Measurements from ENCODE around the gene TNFRSF19. TPM values are rescaled to one million over a fixed set of nuclear protein-coding genes. Genes with fewer than 3 reads are reported as not detected.

TNFRSF19 gene
- total RNA-seq, 1 experiment from 2014 or later: 0.31 TPM

GRCh38 chr13:23636360-23636759, 66.1 kb downstream of the TNFRSF19 start:
- Histone ChIP-seq H3K36me3 (replicated peaks; ENCODE audit: control insufficient read depth, insufficient read depth, low read length) (no peaks in the 10 kb centered on the region), H3K4me3 (ENCODE audit: insufficient read depth, low read depth, low read length) (no peak overlapping the region), H3K27me3 (ENCODE audit: control insufficient read depth, insufficient read depth, low read length) (no peaks in the 10 kb centered on the region)
- no peak for DNase-seq

GRCh38 chr13:23637829-23638228, 67.6 kb downstream of the TNFRSF19 start:
- peak; percentile 57 for DNase-seq
- Histone ChIP-seq H3K27me3 (ENCODE audit: control insufficient read depth, insufficient read depth, low read length) (no peaks in the 10 kb centered on the region), H3K4me3 (ENCODE audit: insufficient read depth, low read depth, low read length) (no peak overlapping the region), H3K36me3 (replicated peaks; ENCODE audit: control insufficient read depth, insufficient read depth, low read length) (no peaks in the 10 kb centered on the region)

- Histone ChIP-seq H3K4me3 (ENCODE audit: insufficient read depth, low read depth, low read length) (no peak overlapping the region), H3K27me3 (ENCODE audit: control insufficient read depth, insufficient read depth, low read length) (no peaks in the 10 kb centered on the region), H3K36me3 (replicated peaks; ENCODE audit: control insufficient read depth, insufficient read depth, low read length) (no peaks in the 10 kb centered on the region)
- DNase-seq: no peak
These were observed 69.5 kb downstream of the TNFRSF19 start for GRCh38 chr13:23639674-23640073.

- H3K36me3 ChIP-seq (replicated peaks; ENCODE audit: control insufficient read depth, insufficient read depth, low read length): no peaks in the 10 kb centered on the region
- H3K4me3 ChIP-seq (ENCODE audit: insufficient read depth, low read depth, low read length): no peak overlapping the region
- no peaks in the 10 kb centered on the region for H3K27me3 ChIP-seq (ENCODE audit: control insufficient read depth, insufficient read depth, low read length)
- DNase-seq: no peak
These were observed 71.9 kb downstream of the TNFRSF19 start for GRCh38 chr13:23642110-23642509.

- no peaks in the 10 kb centered on the region for H3K27me3 ChIP-seq (ENCODE audit: control insufficient read depth, insufficient read depth, low read length)
- DNase-seq: no peak
- H3K4me3 ChIP-seq (ENCODE audit: insufficient read depth, low read depth, low read length): no peak overlapping the region
- H3K36me3 ChIP-seq (replicated peaks; ENCODE audit: control insufficient read depth, insufficient read depth, low read length): no peaks in the 10 kb centered on the region
These were observed 73.3 kb downstream of the TNFRSF19 start for GRCh38 chr13:23643338-23644125.

GRCh38 chr13:23644126-23644419, 73.9 kb downstream of the TNFRSF19 start:
- no peak for DNase-seq
- H3K4me3 ChIP-seq (ENCODE audit: insufficient read depth, low read depth, low read length): no peak overlapping the region
- H3K27me3 ChIP-seq (ENCODE audit: control insufficient read depth, insufficient read depth, low read length): no peaks in the 10 kb centered on the region
- no peaks in the 10 kb centered on the region for H3K36me3 ChIP-seq (replicated peaks; ENCODE audit: control insufficient read depth, insufficient read depth, low read length)

GRCh38 chr13:23644527-23645138, 74.4 kb downstream of the TNFRSF19 start:
- Histone ChIP-seq H3K36me3 (replicated peaks; ENCODE audit: control insufficient read depth, insufficient read depth, low read length) (no peaks in the 10 kb centered on the region), H3K4me3 (ENCODE audit: insufficient read depth, low read depth, low read length) (no peak overlapping the region), H3K27me3 (ENCODE audit: control insufficient read depth, insufficient read depth, low read length) (no peaks in the 10 kb centered on the region)
- DNase-seq: no peak

GRCh38 chr13:23645851-23646250, 75.6 kb downstream of the TNFRSF19 start:
- H3K27me3 ChIP-seq (ENCODE audit: control insufficient read depth, insufficient read depth, low read length): no peaks in the 10 kb centered on the region
- no peak for DNase-seq
- H3K36me3 ChIP-seq (replicated peaks; ENCODE audit: control insufficient read depth, insufficient read depth, low read length): no peaks in the 10 kb centered on the region
- H3K4me3 ChIP-seq (ENCODE audit: insufficient read depth, low read depth, low read length): no peak overlapping the region

GRCh38 chr13:23651439-23651838, 81.2 kb downstream of the TNFRSF19 start:
- H3K36me3 ChIP-seq (replicated peaks; ENCODE audit: control insufficient read depth, insufficient read depth, low read length): no peaks in the 10 kb centered on the region
- DNase-seq: no peak
- no peaks in the 10 kb centered on the region for H3K27me3 ChIP-seq (ENCODE audit: control insufficient read depth, insufficient read depth, low read length)
- H3K4me3 ChIP-seq (ENCODE audit: insufficient read depth, low read depth, low read length): no peak overlapping the region

GRCh38 chr13:23651887-23652286, 81.7 kb downstream of the TNFRSF19 start:
- Histone ChIP-seq H3K36me3 (replicated peaks; ENCODE audit: control insufficient read depth, insufficient read depth, low read length) (no peaks in the 10 kb centered on the region), H3K27me3 (ENCODE audit: control insufficient read depth, insufficient read depth, low read length) (no peaks in the 10 kb centered on the region), H3K4me3 (ENCODE audit: insufficient read depth, low read depth, low read length) (no peak overlapping the region)
- DNase-seq: no peak

- no peaks in the 10 kb centered on the region for H3K27me3 ChIP-seq (ENCODE audit: control insufficient read depth, insufficient read depth, low read length)
- H3K4me3 ChIP-seq (ENCODE audit: insufficient read depth, low read depth, low read length): no peak overlapping the region
- H3K36me3 ChIP-seq (replicated peaks; ENCODE audit: control insufficient read depth, insufficient read depth, low read length): no peaks in the 10 kb centered on the region
- no peak for DNase-seq
These were observed 82.9 kb downstream of the TNFRSF19 start for GRCh38 chr13:23652909-23653726.

GRCh38 chr13:23654111-23655110, 84.2 kb downstream of the TNFRSF19 start:
- H3K36me3 ChIP-seq (replicated peaks; ENCODE audit: control insufficient read depth, insufficient read depth, low read length): no peaks in the 10 kb centered on the region
- no peak overlapping the region for H3K4me3 ChIP-seq (ENCODE audit: insufficient read depth, low read depth, low read length)
- no peaks in the 10 kb centered on the region for H3K27me3 ChIP-seq (ENCODE audit: control insufficient read depth, insufficient read depth, low read length)
- DNase-seq: no peak

GRCh38 chr13:23655321-23655720, 85.1 kb downstream of the TNFRSF19 start:
- no peak for DNase-seq
- Histone ChIP-seq H3K36me3 (replicated peaks; ENCODE audit: control insufficient read depth, insufficient read depth, low read length) (no peaks in the 10 kb centered on the region), H3K4me3 (ENCODE audit: insufficient read depth, low read depth, low read length) (no peak overlapping the region), H3K27me3 (ENCODE audit: control insufficient read depth, insufficient read depth, low read length) (no peaks in the 10 kb centered on the region)

Measured in H7 (cell line).